OCI-LY3 (cell line): Measurements from ENCODE around the gene CPLX3.

Source experiments
- H2AFZ ChIP-seq: fragments of 200-600, 300-600 bp; shearing (Covaris generic); 2 replicates; pipeline ENCODE4 v1.6.0; 2014; ENCODE audit warnings: antibody characterized with exemption, low read depth, low read length
- H3K27ac ChIP-seq: fragments of 200-600, 300-600 bp; sonication (generic); 2 replicates; pipeline ENCODE4 v1.5.1; 2014; ENCODE audit warnings: mild to moderate bottlenecking, low read length, moderate library complexity, mixed read lengths
- H3K27me3 ChIP-seq: fragments of 200-600, 300-600 bp; sonication (generic); 2 replicates; pipeline ENCODE4 v1.6.1; 2014; ENCODE audit warnings: low read depth, low read length, mixed read lengths
- H3K36me3 ChIP-seq: fragments of 200-600, 300-600 bp; sonication (generic); replicated peaks from 2 replicates; pipeline ENCODE3; 2014; ENCODE audit warnings: low read depth, low read length, mixed read lengths
- H3K4me1 ChIP-seq: fragments of 300-600, 200-600 bp; sonication (generic); 2 replicates; pipeline ENCODE4 v1.6.1; 2014; ENCODE audit warnings: low read length, mixed read lengths
- H3K4me2 ChIP-seq: fragments of 200-600, 300-600 bp; sonication (generic); 2 replicates; pipeline ENCODE4 v1.6.1; 2014; ENCODE audit warnings: low read length, mixed read lengths
- H3K4me3 ChIP-seq: fragments of 300-600, 200-600 bp; sonication (generic); 2 replicates; pipeline ENCODE4 v1.5.1; 2014; ENCODE audit warnings: antibody characterized with exemption, mild to moderate bottlenecking, low read length, moderate library complexity
- H3K79me2 ChIP-seq: fragments of 300-600, 200-600 bp; shearing (Covaris generic); 2 replicates; pipeline ENCODE4 v1.6.1; 2014; ENCODE audit warnings: mild to moderate bottlenecking, low read length, mixed read lengths
- H3K9ac ChIP-seq: fragments of 300-600, 200-600 bp; shearing (Covaris generic); 2 replicates; pipeline ENCODE4 v1.6.0; 2014; ENCODE audit warnings: mild to moderate bottlenecking, low read length, moderate library complexity
- H3K9me3 ChIP-seq: fragments of 200-600, 300-600 bp; shearing (Covaris generic); 2 replicates; pipeline ENCODE4 v1.6.1; 2014; ENCODE audit warnings: low read length, mixed read lengths; ENCODE audit not compliant: insufficient read depth
- H4K20me1 ChIP-seq: fragments of 200-600, 300-600 bp; sonication (generic); 2 replicates; pipeline ENCODE4 v1.6.1; 2016; ENCODE audit warnings: low read length, mixed read lengths; ENCODE audit not compliant: insufficient read depth
- EZH2phosphoT487 ChIP-seq: fragments of 200-600 bp; shearing (Covaris generic); IDR thresholded peaks from 2 replicates; pipeline ENCODE4 v1.6.1; 2018; ENCODE audit warnings: antibody characterized with exemption, mixed run types, low read depth
- TF ChIP-seq, protein P1 (sequence below): fragments of 200-600, 300-600 bp; sonication (generic); IDR thresholded peaks from 2 replicates; pipeline ENCODE4 v1.5.1; 2014; ENCODE audit warnings: antibody characterized with exemption, low read length, low read depth

The CPLX3 gene

DNA sequence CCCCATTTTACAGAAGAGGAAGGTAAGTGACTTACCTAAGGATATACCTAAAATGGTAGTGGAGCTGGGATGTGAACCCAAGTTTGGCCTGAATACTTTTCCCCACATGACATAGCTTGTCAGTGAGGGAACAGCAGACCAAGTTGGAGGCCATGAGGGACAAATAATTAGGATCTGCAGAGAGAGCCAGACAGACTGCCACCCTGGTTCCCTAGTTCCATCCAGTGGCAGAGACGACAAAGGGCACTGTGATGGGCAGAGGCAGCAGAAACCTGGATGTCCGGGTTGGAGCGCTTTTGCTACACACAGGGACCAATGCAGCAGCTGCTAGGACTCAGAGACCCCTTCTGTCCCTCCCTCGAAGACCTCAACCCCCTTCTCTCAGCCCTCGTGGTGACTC lies 1.2 kb downstream of the CPLX3 start:
- Histone ChIP-seq H3K4me2 (no peak overlapping the region), H4K20me1 (no peaks in the 10 kb centered on the region), H3K79me2 (no peaks in the 10 kb centered on the region), H3K27ac (no peak overlapping the region), H3K4me1 (peaks cover 27% of the 10 kb centered on the region), H2AFZ (no peak overlapping the region), H3K36me3 (no peaks in the 10 kb centered on the region), H3K4me3 (no peak overlapping the region), H3K27me3 (0 out of 2 replicates have a peak, but pooled peaks cover 2% of the 10 kb centered on the region), H3K9me3 (no peaks in the 10 kb centered on the region), H3K9ac (no peak overlapping the region)
- TF ChIP-seq, protein P1, sequence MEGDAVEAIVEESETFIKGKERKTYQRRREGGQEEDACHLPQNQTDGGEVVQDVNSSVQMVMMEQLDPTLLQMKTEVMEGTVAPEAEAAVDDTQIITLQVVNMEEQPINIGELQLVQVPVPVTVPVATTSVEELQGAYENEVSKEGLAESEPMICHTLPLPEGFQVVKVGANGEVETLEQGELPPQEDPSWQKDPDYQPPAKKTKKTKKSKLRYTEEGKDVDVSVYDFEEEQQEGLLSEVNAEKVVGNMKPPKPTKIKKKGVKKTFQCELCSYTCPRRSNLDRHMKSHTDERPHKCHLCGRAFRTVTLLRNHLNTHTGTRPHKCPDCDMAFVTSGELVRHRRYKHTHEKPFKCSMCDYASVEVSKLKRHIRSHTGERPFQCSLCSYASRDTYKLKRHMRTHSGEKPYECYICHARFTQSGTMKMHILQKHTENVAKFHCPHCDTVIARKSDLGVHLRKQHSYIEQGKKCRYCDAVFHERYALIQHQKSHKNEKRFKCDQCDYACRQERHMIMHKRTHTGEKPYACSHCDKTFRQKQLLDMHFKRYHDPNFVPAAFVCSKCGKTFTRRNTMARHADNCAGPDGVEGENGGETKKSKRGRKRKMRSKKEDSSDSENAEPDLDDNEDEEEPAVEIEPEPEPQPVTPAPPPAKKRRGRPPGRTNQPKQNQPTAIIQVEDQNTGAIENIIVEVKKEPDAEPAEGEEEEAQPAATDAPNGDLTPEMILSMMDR, result no peak
- TF ChIP-seq EZH2phosphoT487, result no peak

DNA sequence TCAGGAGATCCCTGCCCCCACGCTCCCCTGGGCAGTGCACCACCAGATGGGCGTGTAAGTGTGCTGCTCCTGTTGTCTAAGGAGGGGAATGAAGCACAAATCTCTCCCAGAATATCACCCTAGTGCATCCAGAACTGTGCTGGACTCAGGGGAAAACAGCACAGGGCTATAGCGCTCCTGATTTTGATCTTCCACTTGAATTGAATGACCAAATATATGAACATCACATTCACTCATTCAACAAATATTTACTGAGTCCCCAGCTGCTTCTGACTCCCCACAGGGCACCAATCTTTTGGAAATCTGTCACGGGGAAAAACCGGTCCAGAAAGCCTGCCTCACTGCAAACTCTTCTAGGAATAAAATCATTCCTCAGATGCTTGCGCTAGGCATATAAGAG lies 2.4 kb downstream of the CPLX3 start:
- H3K79me2 ChIP-seq, result no peaks in the 10 kb centered on the region
- H3K27ac ChIP-seq, result no peak overlapping the region
- 0 out of 2 replicates have a peak, but pooled peaks cover 2% of the 10 kb centered on the region for H3K27me3 ChIP-seq
- H3K4me3 ChIP-seq, result no peak overlapping the region
- H3K9ac ChIP-seq, result no peak overlapping the region
- H2AFZ ChIP-seq, result no peak overlapping the region
- H4K20me1 ChIP-seq, result no peaks in the 10 kb centered on the region
- no peak for TF ChIP-seq EZH2phosphoT487
- TF ChIP-seq, protein P1, result no peak
- H3K9me3 ChIP-seq, result no peaks in the 10 kb centered on the region
- H3K4me2 ChIP-seq, result no peak overlapping the region
- H3K36me3 ChIP-seq, result no peaks in the 10 kb centered on the region
- H3K4me1 ChIP-seq, result peaks cover 34% of the 10 kb centered on the region

DNA sequence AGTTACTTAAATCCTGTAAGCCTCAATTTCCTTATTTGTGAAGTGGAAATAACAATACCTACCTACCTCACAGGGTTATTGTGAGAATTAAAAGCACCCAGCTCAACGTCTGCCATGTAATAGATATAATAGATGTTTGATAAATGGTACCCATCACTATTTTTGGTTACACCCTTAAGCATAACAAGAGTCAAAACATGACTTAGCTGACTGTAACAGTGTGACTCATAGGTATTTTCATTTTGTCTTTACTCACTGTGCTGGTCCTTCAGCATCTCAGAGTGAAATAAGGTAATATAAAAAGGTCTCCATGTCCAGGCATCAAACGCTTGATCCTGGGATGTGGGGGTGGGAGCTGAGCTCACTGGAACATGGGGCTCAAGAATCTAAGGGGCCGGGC lies 3.1 kb downstream of the CPLX3 start:
- H3K27ac ChIP-seq, result no peak overlapping the region
- H4K20me1 ChIP-seq, result no peaks in the 10 kb centered on the region
- no peaks in the 10 kb centered on the region for H3K36me3 ChIP-seq
- no peaks in the 10 kb centered on the region for H3K9me3 ChIP-seq
- 0 out of 2 replicates have a peak, but pooled peaks cover 2% of the 10 kb centered on the region for H3K27me3 ChIP-seq
- no peaks in the 10 kb centered on the region for H3K79me2 ChIP-seq
- no peak overlapping the region for H2AFZ ChIP-seq
- H3K4me1 ChIP-seq, result peaks cover 34% of the 10 kb centered on the region
- no peak overlapping the region for H3K4me3 ChIP-seq
- TF ChIP-seq, protein P1, result no peak
- TF ChIP-seq EZH2phosphoT487, result no peak
- H3K9ac ChIP-seq, result no peak overlapping the region
- H3K4me2 ChIP-seq, result peak overlapping the region; percentile 23

DNA sequence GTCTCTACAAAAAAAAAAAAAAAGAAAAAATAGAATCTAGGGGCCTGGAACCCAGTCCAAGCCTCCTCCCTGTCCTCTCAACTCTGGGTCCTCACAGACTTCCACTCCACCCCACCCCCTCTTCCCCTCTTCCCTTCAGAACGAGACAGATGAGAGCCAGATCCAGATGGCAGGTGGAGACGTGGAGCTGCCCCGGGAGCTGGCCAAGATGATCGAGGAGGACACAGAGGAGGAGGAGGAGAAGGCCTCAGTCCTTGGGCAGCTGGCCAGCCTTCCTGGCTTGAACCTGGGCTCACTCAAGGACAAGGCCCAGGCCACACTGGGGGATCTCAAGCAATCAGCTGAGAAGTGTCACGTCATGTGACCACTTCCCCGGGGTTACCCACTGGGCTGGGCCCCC lies 3.6 kb downstream of the CPLX3 start:
- Histone ChIP-seq H3K9ac (no peak overlapping the region), H4K20me1 (no peaks in the 10 kb centered on the region), H2AFZ (no peak overlapping the region), H3K9me3 (no peaks in the 10 kb centered on the region), H3K27me3 (0 out of 2 replicates have a peak, but pooled peaks cover 2% of the 10 kb centered on the region), H3K4me3 (no peak overlapping the region), H3K4me1 (peaks cover 34% of the 10 kb centered on the region), H3K36me3 (no peaks in the 10 kb centered on the region), H3K79me2 (no peaks in the 10 kb centered on the region), H3K4me2 (peak overlapping the region; percentile 23; the same call in 1 of the 2 replicates), H3K27ac (no peak overlapping the region)
- TF ChIP-seq, protein P1, result no peak
- no peak for TF ChIP-seq EZH2phosphoT487
